Caki2 (cell line): ENCODE results near the gene CHRNB1. TPM values are rescaled to one million over a fixed set of nuclear protein-coding genes. Genes with fewer than 3 reads are reported as not detected.
A peak's percentile ranks its signal among the peaks of the same experiment; 100 is the strongest.

Experiments
- DNase-seq: peaks from one replicate; pipeline ENCODE4 v3.0.0-alpha.2; 2015; ENCODE audit warnings: low read depth
- in situ Hi-C: cut with HindIII; loops from 2 replicates; pipeline ENCODE4 v1.10.0; 2016; ENCODE audit warnings: low sequenced_read_pairs, low pct_unique_long_range_greater_than_20kb, mixed read lengths
- total RNA-seq: library from RNA; depleted of rRNA; stranded (reverse); fragments of >200 nt; shearing (Covaris generic); gene quantifications from 2 replicates; pipeline ENCODE4 v1.2.3, GENCODE V29; 2014; ENCODE audit warnings: low replicate concordance

The CHRNB1 gene
- total RNA-seq, 1 experiment from 2014 or later = 11.0 TPM

GRCh38 chr17:7429722-7430121, 15.1 kb upstream of the CHRNB1 start:
- in situ Hi-C loops = no loop called here

DNA sequence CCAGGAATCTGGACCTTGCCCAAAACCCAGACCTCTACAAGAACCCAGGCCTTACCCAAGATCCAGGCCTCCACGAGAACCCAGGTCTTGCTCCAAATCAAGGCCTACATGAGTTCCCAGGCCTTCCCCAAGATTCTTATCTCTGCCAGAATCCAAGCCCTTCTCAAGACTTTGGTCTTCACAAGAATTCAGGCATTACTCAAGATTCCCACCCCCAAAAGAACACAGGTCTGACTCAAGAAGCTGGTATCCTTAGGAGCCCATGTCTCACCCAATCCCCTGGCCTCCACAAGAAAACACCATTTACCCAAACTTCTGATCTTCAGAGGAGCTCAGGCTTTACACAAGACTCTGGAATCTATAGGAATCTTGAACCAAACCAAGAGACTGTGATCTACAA, 13.6 kb upstream of the CHRNB1 start:
- no peak for DNase-seq
- in situ Hi-C loops = no loop called here

More at GRCh38 chr17:7429722-7430121, 15.1 kb upstream of the CHRNB1 start:
- DNase-seq = no peak

- in situ Hi-C loops = no loop called here
- DNase-seq = no peak
These were observed 12.6 kb upstream of the CHRNB1 start for GRCh38 chr17:7432296-7432695.

GRCh38 chr17:7435676-7436555, 8.9 kb upstream of the CHRNB1 start:
- in situ Hi-C loops = no loop called here
- DNase-seq = no peak

GRCh38 chr17:7436556-7437368, 8.1 kb upstream of the CHRNB1 start:
- in situ Hi-C loops = no loop called here

GRCh38 chr17:7437369-7437863, 7.4 kb upstream of the CHRNB1 start:
- in situ Hi-C loops = no loop called here
- DNase-seq = no peak

More at GRCh38 chr17:7436556-7437368, 8.1 kb upstream of the CHRNB1 start:
- DNase-seq = peak; percentile 64

- in situ Hi-C loops = no loop called here
- DNase-seq = no peak
These were observed 6.8 kb upstream of the CHRNB1 start for GRCh38 chr17:7437950-7438614.

- DNase-seq = no peak
- in situ Hi-C loops = no loop called here
These were observed 6.0 kb upstream of the CHRNB1 start for GRCh38 chr17:7438656-7439460.

- in situ Hi-C loops = no loop called here
- no peak for DNase-seq
These were observed 5.3 kb upstream of the CHRNB1 start, which contains the start of gene FGF11 for GRCh38 chr17:7439462-7440112. TSS of gene FGF11 (plus strand) at chr17:7439512. CDS start at chr17:7439621, 109 bp downstream.

- DNase-seq = no peak
- in situ Hi-C loops = no loop called here
These were observed 4.6 kb upstream of the CHRNB1 start for GRCh38 chr17:7440113-7440833.

DNA sequence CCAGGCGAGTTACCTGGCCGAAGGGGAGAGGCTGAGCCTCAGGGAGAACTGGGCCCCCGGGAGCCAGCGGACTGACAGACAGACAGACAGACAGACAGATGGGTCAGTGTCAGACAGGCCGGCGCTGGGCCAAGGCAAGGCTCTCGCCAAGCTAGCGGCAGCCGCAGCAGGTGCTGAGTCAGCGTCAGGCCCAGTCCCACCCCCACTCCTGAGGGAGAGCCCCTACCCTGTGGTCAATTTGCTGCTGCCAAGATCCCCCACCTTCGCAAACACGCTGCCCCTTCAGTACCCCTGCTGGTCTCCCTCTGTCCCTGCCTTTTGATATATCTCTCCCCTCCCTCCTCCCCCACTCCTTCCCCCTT, 4.0 kb upstream of the CHRNB1 start:
- in situ Hi-C loops = no loop called here
- DNase-seq = no peak

GRCh38 chr17:7441266-7441665, 3.6 kb upstream of the CHRNB1 start:
- in situ Hi-C loops = no loop called here
- DNase-seq = no peak

- no peak for DNase-seq
- in situ Hi-C loops = no loop called here
These were observed 2.7 kb upstream of the CHRNB1 start for GRCh38 chr17:7442142-7442541.

- DNase-seq = no peak
- in situ Hi-C loops = no loop called here
These were observed 1.1 kb upstream of the CHRNB1 start for GRCh38 chr17:7443499-7444485.

DNA sequence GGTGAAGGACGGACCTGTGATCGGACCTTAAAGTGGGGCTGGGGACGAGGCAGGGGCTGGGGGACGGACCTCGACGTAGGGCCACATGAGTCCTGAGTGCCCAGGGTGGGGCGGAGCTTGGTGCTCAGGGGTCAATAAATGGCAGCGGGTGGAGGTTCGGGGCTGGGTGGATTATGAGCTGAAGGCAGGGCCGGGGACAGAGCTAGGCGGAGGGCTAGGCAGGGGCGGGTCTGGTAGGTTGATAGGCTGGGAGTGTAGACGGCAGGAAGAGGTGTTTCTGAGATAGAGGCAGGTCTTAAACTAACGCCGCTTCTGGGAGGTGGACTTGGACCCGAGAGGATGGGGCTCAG, 733 bp downstream of the CHRNB1 start:
- DNase-seq = peak; percentile 58
- in situ Hi-C loops = no loop called here

GRCh38 chr17:7448461-7448860, 3.6 kb downstream of the CHRNB1 start:
- no peak for DNase-seq

More at GRCh38 chr17:7448461-7448860, 3.6 kb downstream of the CHRNB1 start:
- in situ Hi-C loops = no loop called here
